ENCODE results near the gene CTNNBIP1. TPM values are rescaled to one million over a fixed set of nuclear protein-coding genes. Genes with fewer than 3 reads are reported as not detected.
"Not testable (repeated sequence)": the region's sequence is repeated elsewhere in the genome, so short reads cannot be mapped to it uniquely, and the experiment has no call there.

The CTNNBIP1 gene
- total and polyA plus RNA-seq, 2 donors (not counting 3 experiments of a cell fraction or from before 2014, with no cell fraction given) = 26.6 to 31.7 TPM

DNA sequence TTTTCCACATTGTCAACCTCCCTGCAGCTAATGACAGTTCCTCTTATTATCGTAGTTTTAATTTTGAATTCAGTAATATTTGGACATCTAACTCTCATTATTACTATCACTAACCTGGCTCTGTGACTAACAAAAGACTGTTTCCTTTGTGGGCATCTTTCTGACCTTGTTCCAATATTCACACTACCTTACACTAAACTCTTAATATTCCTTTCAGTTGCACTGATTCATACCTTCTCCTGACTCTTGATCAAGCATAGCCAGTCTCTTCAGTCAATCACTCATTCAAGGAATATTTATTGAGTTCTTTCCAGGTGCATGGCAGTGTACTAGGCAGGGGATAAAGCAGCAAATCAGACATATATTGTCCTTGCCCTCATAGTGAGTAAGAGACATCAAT, 7.8 kb upstream of the CTNNBIP1 start:
- Histone ChIP-seq H2AFZ (ENCODE audit: low read depth, low read length) (no peak overlapping the region), H3K4me2 (ENCODE audit: insufficient read depth, low read length) (no peak overlapping the region), H3K4me3 (replicated peaks in 1 of 3; ENCODE audit: insufficient read depth in 1 of 3, low read depth in 1 of 3, low read length in 3 of 3) (no peak overlapping the region), H3K9me3 (replicated peaks; ENCODE audit: control insufficient read depth, insufficient read depth, low read length) (no peaks in the 10 kb centered on the region), H3K27ac (ENCODE audit: insufficient read depth, low read depth, low read length) (no peak overlapping the region), H3K4me1 (ENCODE audit: control insufficient read depth, extremely low read depth, insufficient read depth, low read length) (no peaks in the 10 kb centered on the region), H3K27me3 (ENCODE audit: control insufficient read depth in 2 of 2, insufficient read depth in 2 of 2, low read length in 2 of 2) (peaks cover 2 to 9% of the 10 kb centered on the region in 2 experiments), H3K9me1 (replicated peaks; ENCODE audit: control insufficient read depth, extremely low read depth, insufficient read depth, low read length) (no peaks in the 10 kb centered on the region), H4K20me1 (replicated peaks; ENCODE audit: control insufficient read depth, extremely low read depth, insufficient read depth, low read length) (no peaks in the 10 kb centered on the region), H3K36me3 (ENCODE audit: control insufficient read depth in 2 of 2, extremely low read depth in 1 of 2, insufficient read depth in 2 of 2, low read length in 2 of 2) (no peaks in the 10 kb centered on the region), H3K9ac (replicated peaks; ENCODE audit: extremely low read depth, insufficient read depth, low read length) (no peak overlapping the region), H3K79me2 (ENCODE audit: control insufficient read depth, insufficient read depth, low read length) (no peaks in the 10 kb centered on the region)
- no peak for DNase-seq (ENCODE audit: low read depth, low spot score)
- no TSS peak for BruUV-seq (replicated peaks)
- dilution Hi-C loops (cut with MboI; ENCODE audit: extremely low pct_ligation_motif_present, low sequenced_read_pairs) = no loop called here
- CTCF ChIA-PET = interaction anchor here (1.0 kb wide), 1 partner anchor 24 kb away, joined by 3 read pairs; no protein-coding TSS in a partner anchor
- TF ChIP-seq, protein P1, sequence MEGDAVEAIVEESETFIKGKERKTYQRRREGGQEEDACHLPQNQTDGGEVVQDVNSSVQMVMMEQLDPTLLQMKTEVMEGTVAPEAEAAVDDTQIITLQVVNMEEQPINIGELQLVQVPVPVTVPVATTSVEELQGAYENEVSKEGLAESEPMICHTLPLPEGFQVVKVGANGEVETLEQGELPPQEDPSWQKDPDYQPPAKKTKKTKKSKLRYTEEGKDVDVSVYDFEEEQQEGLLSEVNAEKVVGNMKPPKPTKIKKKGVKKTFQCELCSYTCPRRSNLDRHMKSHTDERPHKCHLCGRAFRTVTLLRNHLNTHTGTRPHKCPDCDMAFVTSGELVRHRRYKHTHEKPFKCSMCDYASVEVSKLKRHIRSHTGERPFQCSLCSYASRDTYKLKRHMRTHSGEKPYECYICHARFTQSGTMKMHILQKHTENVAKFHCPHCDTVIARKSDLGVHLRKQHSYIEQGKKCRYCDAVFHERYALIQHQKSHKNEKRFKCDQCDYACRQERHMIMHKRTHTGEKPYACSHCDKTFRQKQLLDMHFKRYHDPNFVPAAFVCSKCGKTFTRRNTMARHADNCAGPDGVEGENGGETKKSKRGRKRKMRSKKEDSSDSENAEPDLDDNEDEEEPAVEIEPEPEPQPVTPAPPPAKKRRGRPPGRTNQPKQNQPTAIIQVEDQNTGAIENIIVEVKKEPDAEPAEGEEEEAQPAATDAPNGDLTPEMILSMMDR (IDR thresholded peaks at IDR 0.05; ENCODE audit: extremely low read depth in 1 of 2, insufficient read depth in 1 of 2, low read depth in 1 of 2, low read length in 2 of 2) = no peak
- TF ChIP-seq JUN (IDR thresholded peaks at IDR 0.05; ENCODE audit: borderline replicate concordance, insufficient read depth, insufficient read length, low read depth) (no peak), FOS (IDR thresholded peaks at IDR 0.05; ENCODE audit: borderline replicate concordance, insufficient read depth, low read length) (no peak), POLR2A (IDR thresholded peaks at IDR 0.05; ENCODE audit: low read depth, low read length) (no peak), EZH2 (IDR thresholded peaks at IDR 0.05; ENCODE audit: borderline replicate concordance, low read depth, low read length, severe bottlenecking) (no peak), POLR2AphosphoS5 (IDR thresholded peaks at IDR 0.05; ENCODE audit: insufficient read depth, low read depth, low read length) (no peak), GATA2 (IDR thresholded peaks at IDR 0.05; ENCODE audit: insufficient read depth, insufficient read length, low read depth, low read length) (no peak), MYC (IDR thresholded peaks at IDR 0.05; ENCODE audit: low read depth, low read length) (no peak)
- intact Hi-C loops (cut with micrococcal nuclease) = no loop called here
- POLR2A ChIA-PET = no interaction called here
- FAIRE-seq = no peak

DNA sequence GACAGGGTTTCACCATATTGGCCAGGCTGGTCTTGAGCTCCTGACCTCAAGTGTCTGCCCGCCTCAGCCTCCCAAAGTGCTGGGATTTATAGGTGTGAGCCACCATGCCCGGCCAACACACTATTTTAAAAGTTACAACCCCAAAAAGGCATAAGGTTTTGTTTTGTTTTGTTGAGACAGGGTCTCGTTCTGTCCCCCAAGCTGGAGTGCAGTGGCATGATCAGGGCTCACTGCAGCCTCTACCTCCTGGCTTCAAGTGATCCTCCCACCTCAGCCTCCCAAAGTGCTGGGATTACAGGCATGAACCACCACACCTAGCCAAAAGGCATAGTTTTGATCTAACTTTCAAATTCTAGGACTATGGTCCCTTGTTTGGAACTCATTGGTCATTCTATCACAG, 7.4 kb upstream of the CTNNBIP1 start:
- H3K79me2 ChIP-seq (ENCODE audit: control insufficient read depth, insufficient read depth, low read length); BruUV-seq (replicated peaks); H3K27ac ChIP-seq (ENCODE audit: insufficient read depth, low read depth, low read length); DNase-seq (ENCODE audit: low read depth, low spot score); H2AFZ ChIP-seq (ENCODE audit: low read depth, low read length); intact Hi-C loops (cut with micrococcal nuclease); H3K9me3 ChIP-seq (replicated peaks; ENCODE audit: control insufficient read depth, insufficient read depth, low read length); FAIRE-seq; H3K9me1 ChIP-seq (replicated peaks; ENCODE audit: control insufficient read depth, extremely low read depth, insufficient read depth, low read length); H3K27me3 ChIP-seq (ENCODE audit: control insufficient read depth in 2 of 2, insufficient read depth in 2 of 2, low read length in 2 of 2); H4K20me1 ChIP-seq (replicated peaks; ENCODE audit: control insufficient read depth, extremely low read depth, insufficient read depth, low read length); H3K36me3 ChIP-seq (ENCODE audit: control insufficient read depth in 2 of 2, extremely low read depth in 1 of 2, insufficient read depth in 2 of 2, low read length in 2 of 2); H3K4me1 ChIP-seq (ENCODE audit: control insufficient read depth, extremely low read depth, insufficient read depth, low read length); H3K9ac ChIP-seq (replicated peaks; ENCODE audit: extremely low read depth, insufficient read depth, low read length); H3K4me2 ChIP-seq (ENCODE audit: insufficient read depth, low read length); H3K4me3 ChIP-seq (replicated peaks in 1 of 3; ENCODE audit: insufficient read depth in 1 of 3, low read depth in 1 of 3, low read length in 3 of 3); dilution Hi-C loops (cut with MboI; ENCODE audit: extremely low pct_ligation_motif_present, low sequenced_read_pairs): not testable (repeated sequence)
- ChIA-PET CTCF (interaction anchor here (0.6 to 4.9 kb wide), 5 partner anchors 25 to 133 kb away, joined by 3 to 77 read pairs (median 3); no protein-coding TSS in a partner anchor), POLR2A (interaction anchor here (0.6 kb wide), 1 partner anchor 30 kb away, joined by 7 read pairs; no protein-coding TSS in a partner anchor)
